ENCODE measurements around the gene SUV39H2.

DNA sequence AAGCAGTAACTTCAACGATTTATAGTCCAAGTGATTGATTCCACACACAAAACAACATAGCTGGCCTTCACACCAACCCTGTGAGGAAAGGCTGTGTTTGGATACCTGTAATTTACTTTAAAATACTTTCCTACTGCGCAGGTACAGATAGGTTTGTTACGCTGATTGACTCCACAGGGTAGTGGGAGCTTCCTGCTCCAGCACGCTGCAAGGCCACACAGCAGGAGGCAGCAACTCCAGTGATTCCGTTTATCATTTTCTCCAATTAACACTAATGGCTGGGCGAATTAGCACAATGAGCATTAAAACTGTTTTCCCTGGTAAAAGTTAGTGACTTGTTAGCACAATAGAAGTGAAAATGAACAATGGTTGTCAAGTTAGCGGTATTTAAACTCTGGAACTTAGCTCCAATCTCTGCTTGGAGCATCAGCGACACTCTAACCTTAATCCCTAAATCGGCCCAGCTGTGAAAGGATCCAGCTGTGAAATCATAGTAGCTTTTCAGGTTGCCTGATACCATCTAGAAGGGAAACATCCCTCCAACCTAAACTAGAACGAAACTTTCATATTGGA, 74.3 kb downstream of the SUV39H2 start:
- TF ChIP-seq, protein P1, sequence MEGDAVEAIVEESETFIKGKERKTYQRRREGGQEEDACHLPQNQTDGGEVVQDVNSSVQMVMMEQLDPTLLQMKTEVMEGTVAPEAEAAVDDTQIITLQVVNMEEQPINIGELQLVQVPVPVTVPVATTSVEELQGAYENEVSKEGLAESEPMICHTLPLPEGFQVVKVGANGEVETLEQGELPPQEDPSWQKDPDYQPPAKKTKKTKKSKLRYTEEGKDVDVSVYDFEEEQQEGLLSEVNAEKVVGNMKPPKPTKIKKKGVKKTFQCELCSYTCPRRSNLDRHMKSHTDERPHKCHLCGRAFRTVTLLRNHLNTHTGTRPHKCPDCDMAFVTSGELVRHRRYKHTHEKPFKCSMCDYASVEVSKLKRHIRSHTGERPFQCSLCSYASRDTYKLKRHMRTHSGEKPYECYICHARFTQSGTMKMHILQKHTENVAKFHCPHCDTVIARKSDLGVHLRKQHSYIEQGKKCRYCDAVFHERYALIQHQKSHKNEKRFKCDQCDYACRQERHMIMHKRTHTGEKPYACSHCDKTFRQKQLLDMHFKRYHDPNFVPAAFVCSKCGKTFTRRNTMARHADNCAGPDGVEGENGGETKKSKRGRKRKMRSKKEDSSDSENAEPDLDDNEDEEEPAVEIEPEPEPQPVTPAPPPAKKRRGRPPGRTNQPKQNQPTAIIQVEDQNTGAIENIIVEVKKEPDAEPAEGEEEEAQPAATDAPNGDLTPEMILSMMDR (IDR thresholded peaks at IDR 0.05; ENCODE audit: low read depth, low read length, poor library complexity, severe bottlenecking) = peak; percentile 25
- no peak for TF ChIP-seq EZH2phosphoT487 (IDR thresholded peaks at IDR 0.05; ENCODE audit: borderline replicate concordance, low read length)
